ENCODE data around the gene NPDC1. TPM values are rescaled to one million over a fixed set of nuclear protein-coding genes. Genes with fewer than 3 reads are reported as not detected.

NPDC1 gene
- total RNA-seq, 2 experiments from 2014 or later: 15.3 to 16.0 TPM

DNA sequence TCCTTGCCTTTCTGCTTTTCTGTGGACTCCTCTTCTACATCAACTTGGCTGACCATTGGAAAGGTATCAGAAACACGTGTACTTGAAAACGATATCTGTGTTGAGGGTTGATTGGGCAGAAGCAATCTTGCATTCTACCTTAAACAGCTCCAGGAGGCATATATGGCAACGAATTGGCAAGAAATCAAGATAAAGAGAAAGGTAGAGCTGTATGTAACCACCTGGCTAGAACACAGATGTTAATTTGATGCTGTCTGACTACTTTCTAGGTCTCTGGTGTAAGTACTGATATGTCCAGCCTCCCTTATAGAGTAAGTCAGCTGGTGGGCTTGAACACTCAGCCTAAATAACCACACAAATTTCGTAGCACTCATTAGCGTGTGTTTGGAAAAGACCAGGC, 42.1 kb upstream of the NPDC1 start:
- H3K36me3 Mint-ChIP-seq (ENCODE audit: low read depth): peaks cover 59% of the 10 kb centered on the region
- ChIA-PET CTCF (interaction anchor here (1.4 to 1.5 kb wide), 2 partner anchors 20 to 246 kb away, joined by 3 to 6 read pairs; partner anchors contain the start of gene AJM1), POLR2A (interaction anchor here (3.7 to 4.2 kb wide), 2 partner anchors 42 to 153 kb away, joined by 28 to 32 read pairs; partner anchors contain the start of gene TUBB4B)
- Histone ChIP-seq H3K27me3 (ENCODE audit: control insufficient read depth in 1 of 2, insufficient read depth in 2 of 2, low read length in 2 of 2) (no peaks in the 10 kb centered on the region), H3K4me1 (ENCODE audit: insufficient read depth, low read length) (peaks cover 22% of the 10 kb centered on the region), H3K9me3 (ENCODE audit: control insufficient read depth in 1 of 2, insufficient read depth in 1 of 2, low read length in 2 of 2) (no peaks in the 10 kb centered on the region), H3K4me3 (ENCODE audit: low read length) (no peak overlapping the region), H3K36me3 (ENCODE audit: insufficient read depth, low read length) (peaks cover 30% of the 10 kb centered on the region), H3K27ac (ENCODE audit: low read depth in 1 of 2, low read length in 2 of 2) (no peak overlapping the region)
- no peak for ATAC-seq (ENCODE audit: poor library complexity)
- peak overlapping the region; percentile 88 for H3K4me3 Mint-ChIP-seq
- TF ChIP-seq, protein P1, sequence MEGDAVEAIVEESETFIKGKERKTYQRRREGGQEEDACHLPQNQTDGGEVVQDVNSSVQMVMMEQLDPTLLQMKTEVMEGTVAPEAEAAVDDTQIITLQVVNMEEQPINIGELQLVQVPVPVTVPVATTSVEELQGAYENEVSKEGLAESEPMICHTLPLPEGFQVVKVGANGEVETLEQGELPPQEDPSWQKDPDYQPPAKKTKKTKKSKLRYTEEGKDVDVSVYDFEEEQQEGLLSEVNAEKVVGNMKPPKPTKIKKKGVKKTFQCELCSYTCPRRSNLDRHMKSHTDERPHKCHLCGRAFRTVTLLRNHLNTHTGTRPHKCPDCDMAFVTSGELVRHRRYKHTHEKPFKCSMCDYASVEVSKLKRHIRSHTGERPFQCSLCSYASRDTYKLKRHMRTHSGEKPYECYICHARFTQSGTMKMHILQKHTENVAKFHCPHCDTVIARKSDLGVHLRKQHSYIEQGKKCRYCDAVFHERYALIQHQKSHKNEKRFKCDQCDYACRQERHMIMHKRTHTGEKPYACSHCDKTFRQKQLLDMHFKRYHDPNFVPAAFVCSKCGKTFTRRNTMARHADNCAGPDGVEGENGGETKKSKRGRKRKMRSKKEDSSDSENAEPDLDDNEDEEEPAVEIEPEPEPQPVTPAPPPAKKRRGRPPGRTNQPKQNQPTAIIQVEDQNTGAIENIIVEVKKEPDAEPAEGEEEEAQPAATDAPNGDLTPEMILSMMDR (IDR thresholded peaks at IDR 0.05): no peak
- intact Hi-C loops (cut with DNase I, micrococcal nuclease): loop anchor here (5.0 kb wide), 2 partner anchors 39 to 606 kb away; partner anchors contain the start of gene SEC16A (in 1 of the 2)
- H3K9me3 Mint-ChIP-seq: no peaks in the 10 kb centered on the region
- no peaks in the 10 kb centered on the region for H3K27me3 Mint-ChIP-seq
- no peak for DNase-seq
- peak overlapping the region; percentile 89 for H3K27ac Mint-ChIP-seq
- peaks cover 36% of the 10 kb centered on the region for H3K4me1 Mint-ChIP-seq (ENCODE audit: low read depth)

DNA sequence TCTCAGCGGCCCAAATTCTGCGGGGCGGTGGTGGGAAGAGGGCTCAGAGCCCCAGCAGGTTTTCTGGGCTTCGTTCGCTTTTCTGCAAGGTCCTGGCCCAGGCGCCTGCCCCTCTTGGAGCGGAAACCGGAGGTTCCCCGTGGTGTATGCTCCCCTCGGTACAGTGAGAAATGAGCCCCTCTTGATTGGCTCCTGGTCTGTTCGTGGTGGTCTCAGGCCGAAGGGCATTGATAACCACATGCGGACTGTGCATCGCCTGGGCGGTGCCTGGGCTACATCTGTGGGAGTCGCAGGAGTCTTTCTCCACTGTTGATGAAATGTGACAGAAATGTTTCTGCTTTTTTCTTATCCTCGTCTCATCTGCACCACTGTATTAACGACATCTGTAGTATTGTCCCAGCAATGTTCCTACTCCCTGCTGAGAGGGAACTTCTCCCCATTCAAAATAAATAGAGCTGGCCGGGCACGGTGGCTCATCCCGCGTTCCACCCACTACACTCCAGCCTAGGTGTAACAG, 41.5 kb upstream of the NPDC1 start:
- H3K4me3 Mint-ChIP-seq: peak overlapping the region; percentile 88
- no peaks in the 10 kb centered on the region for H3K27me3 ChIP-seq (ENCODE audit: control insufficient read depth in 1 of 2, insufficient read depth in 2 of 2, low read length in 2 of 2)
- H3K27me3 Mint-ChIP-seq: no peaks in the 10 kb centered on the region
- H3K36me3 Mint-ChIP-seq (ENCODE audit: low read depth): peaks cover 53% of the 10 kb centered on the region
- peaks cover 22% of the 10 kb centered on the region for H3K4me1 ChIP-seq (ENCODE audit: insufficient read depth, low read length)
- TF ChIP-seq, protein P1 (IDR thresholded peaks at IDR 0.05): no peak
- H3K4me3 ChIP-seq (ENCODE audit: low read length): peak overlapping the region; percentile 71
- ATAC-seq (ENCODE audit: poor library complexity) (no peak), DNase-seq (peak in 1 of 14 experiments; percentile 21)
- ChIA-PET POLR2A (interaction anchor here (0.8 to 4.2 kb wide), 21 partner anchors 8 to 335 kb away, joined by 3 to 89 read pairs (median 8); partner anchors contain the start of genes ANAPC2, EXD3, FUT7 and NELFB), CTCF (interaction anchor here (0.9 to 2.0 kb wide), 11 partner anchors 8 to 359 kb away, joined by 3 to 20 read pairs (median 5); partner anchors contain the start of genes AJM1, NRARP, SAPCD2 and UAP1L1)
- intact Hi-C loops (cut with DNase I, micrococcal nuclease): loop anchor here (1.0 to 5.0 kb wide), 4 partner anchors 17 to 605 kb away; partner anchors contain the start of genes DPP7 (in 1 of the 2), SAPCD2 (in 1 of the 2) and SEC16A (in 1 of the 2)
- peak overlapping the region; percentile 89 for H3K27ac Mint-ChIP-seq
- H3K36me3 ChIP-seq (ENCODE audit: insufficient read depth, low read length): peaks cover 27% of the 10 kb centered on the region
- peaks cover 32% of the 10 kb centered on the region for H3K4me1 Mint-ChIP-seq (ENCODE audit: low read depth)
- H3K27ac ChIP-seq (ENCODE audit: low read depth in 1 of 2, low read length in 2 of 2): peak overlapping the region; percentile 79 to 90
- no peaks in the 10 kb centered on the region for H3K9me3 ChIP-seq (ENCODE audit: control insufficient read depth in 1 of 2, insufficient read depth in 1 of 2, low read length in 2 of 2)
- H3K9me3 Mint-ChIP-seq: no peaks in the 10 kb centered on the region

DNA sequence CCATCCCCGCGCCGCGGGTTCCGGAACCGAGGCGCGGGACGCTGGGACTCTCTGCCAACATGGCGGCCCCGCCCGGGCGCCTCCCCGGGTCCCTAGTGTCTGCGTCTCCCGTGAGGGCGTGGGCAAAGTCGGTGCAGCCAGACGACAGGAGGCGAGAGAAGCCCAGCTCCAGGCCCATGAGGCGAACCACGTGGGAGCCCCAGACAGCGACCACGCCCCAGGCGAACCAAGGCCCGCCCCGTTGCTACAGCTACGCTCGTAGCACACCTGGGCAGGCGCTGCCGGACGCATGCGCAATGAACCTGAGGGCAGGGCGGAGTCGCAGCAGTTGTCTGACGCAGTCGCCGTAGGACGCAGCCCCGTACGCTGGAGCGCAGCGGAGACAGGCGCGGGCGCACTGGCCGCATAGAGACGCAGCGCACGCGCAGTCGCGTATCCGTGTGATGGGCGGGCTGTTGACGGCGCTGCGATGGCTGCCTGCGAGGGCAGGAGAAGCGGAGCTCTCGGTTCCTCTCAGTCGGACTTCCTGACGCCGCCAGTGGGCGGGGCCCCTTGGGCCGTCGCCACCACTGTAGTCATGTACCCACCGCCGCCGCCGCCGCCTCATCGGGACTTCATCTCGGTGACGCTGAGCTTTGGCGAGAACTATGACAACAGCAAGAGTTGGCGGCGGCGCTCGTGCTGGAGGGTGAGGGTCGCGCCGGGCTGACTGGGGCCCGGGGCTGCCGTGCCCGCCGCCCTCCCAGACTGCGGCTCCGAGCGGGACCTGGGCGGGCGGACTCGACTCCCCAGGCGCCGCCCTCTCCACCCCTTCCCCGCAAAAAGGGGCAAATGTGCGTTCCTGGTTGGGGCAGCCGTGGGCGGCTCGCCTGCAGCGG, 40.8 kb upstream of the NPDC1 start, which contains the start of gene MAN1B1:
TSS of gene MAN1B1 (plus strand) at position 455 of the 878 bp plus-strand sequence. CDS start at position 470, 15 bp downstream.
- Mint-ChIP-seq H3K27ac (peak within 1 kb of the TSS; percentile 89), H3K36me3 (ENCODE audit: low read depth) (peaks cover 46% of the 10 kb centered on the region), H3K27me3 (no peaks in the 10 kb centered on the region), H3K4me3 (peak within 1 kb of the TSS; percentile 93), H3K9me3 (no peaks in the 10 kb centered on the region), H3K4me1 (ENCODE audit: low read depth) (peaks cover 32% of the 10 kb centered on the region)
- H3K27ac ChIP-seq (ENCODE audit: low read depth in 1 of 2, low read length in 2 of 2): peak within 1 kb of the TSS; percentile 79 to 90
- H3K4me1 ChIP-seq (ENCODE audit: insufficient read depth, low read length): peaks cover 22% of the 10 kb centered on the region
- ChIA-PET CTCF (interaction anchor here (0.6 to 2.0 kb wide), 16 partner anchors 9 to 359 kb away, joined by 3 to 20 read pairs (median 4); partner anchors contain the start of genes AJM1, C8G, FBXW5 and NRARP), POLR2A (interaction anchor here (0.7 to 4.2 kb wide), 32 partner anchors 9 to 386 kb away, joined by 3 to 89 read pairs (median 6); partner anchors contain the start of genes ANAPC2, EXD3, FUT7 and NELFB)
- H3K27me3 ChIP-seq (ENCODE audit: control insufficient read depth in 1 of 2, insufficient read depth in 2 of 2, low read length in 2 of 2): no peaks in the 10 kb centered on the region
- peak; percentile 98 to 100 (median 100) for DNase-seq
- peaks cover 20% of the 10 kb centered on the region for H3K36me3 ChIP-seq (ENCODE audit: insufficient read depth, low read length)
- intact Hi-C loops (cut with DNase I, micrococcal nuclease): loop anchor here (1.0 to 5.0 kb wide), 4 partner anchors 16 to 604 kb away; partner anchors contain the start of genes DPP7 (in 1 of the 2), SAPCD2 (in 1 of the 2) and SEC16A (in 1 of the 2)
- H3K4me3 ChIP-seq (ENCODE audit: low read length): peak within 1 kb of the TSS; percentile 71
- ATAC-seq (ENCODE audit: poor library complexity): peak; percentile 79
- TF ChIP-seq, protein P1 (IDR thresholded peaks at IDR 0.05): no peak
- no peaks in the 10 kb centered on the region for H3K9me3 ChIP-seq (ENCODE audit: control insufficient read depth in 1 of 2, insufficient read depth in 1 of 2, low read length in 2 of 2)
